Measurements from ENCODE around the gene CHEK2.

Gene CHEK2

DNA sequence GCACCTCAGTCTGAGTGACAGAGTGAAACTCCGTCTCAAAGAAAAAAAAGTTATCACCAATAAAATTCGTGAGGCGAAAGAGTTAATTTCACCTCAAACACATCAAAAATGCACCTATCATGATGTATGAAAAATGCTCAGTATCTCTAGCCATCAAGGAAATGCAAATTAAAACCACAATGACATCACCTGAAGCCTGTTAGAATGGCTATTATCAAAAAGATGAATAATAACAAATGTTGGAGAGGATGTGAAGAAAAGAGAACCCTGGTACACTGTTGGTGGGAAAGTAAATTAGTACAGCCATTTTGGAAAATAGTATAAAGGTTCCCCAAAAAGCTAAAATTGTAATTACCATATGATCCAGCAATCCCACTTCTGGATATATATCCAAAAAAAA is 23.6 kb downstream of the CHEK2 start:
- TF ChIP-seq NFRKB (IDR thresholded peaks at IDR 0.05) = no peak
- no peak for TF ChIP-seq L3MBTL2 (conservative IDR thresholded peaks at IDR 0.05)
- no peak for TF ChIP-seq HDGF (IDR thresholded peaks at IDR 0.05; ENCODE audit: borderline replicate concordance)
- TF ChIP-seq, protein P1, sequence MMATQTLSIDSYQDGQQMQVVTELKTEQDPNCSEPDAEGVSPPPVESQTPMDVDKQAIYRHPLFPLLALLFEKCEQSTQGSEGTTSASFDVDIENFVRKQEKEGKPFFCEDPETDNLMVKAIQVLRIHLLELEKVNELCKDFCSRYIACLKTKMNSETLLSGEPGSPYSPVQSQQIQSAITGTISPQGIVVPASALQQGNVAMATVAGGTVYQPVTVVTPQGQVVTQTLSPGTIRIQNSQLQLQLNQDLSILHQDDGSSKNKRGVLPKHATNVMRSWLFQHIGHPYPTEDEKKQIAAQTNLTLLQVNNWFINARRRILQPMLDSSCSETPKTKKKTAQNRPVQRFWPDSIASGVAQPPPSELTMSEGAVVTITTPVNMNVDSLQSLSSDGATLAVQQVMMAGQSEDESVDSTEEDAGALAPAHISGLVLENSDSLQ (IDR thresholded peaks at IDR 0.05) = no peak
- no peak for TF ChIP-seq ARNT (IDR thresholded peaks at IDR 0.05)
- no peak for TF ChIP-seq ZNF384 (IDR thresholded peaks at IDR 0.05)
- no peak for TF ChIP-seq FOXA1 (IDR thresholded peaks at IDR 0.05)
- TF ChIP-seq SP1 (IDR thresholded peaks at IDR 0.05) = no peak
- no peak for TF ChIP-seq CTBP1 (IDR thresholded peaks at IDR 0.05; ENCODE audit: borderline replicate concordance)
- TF ChIP-seq SUZ12 (IDR thresholded peaks at IDR 0.05) = no peak
- TF ChIP-seq ELF4 (IDR thresholded peaks at IDR 0.05) = no peak
- no peak for TF ChIP-seq FOXK2 (IDR thresholded peaks at IDR 0.05)
- no peak for TF ChIP-seq BHLHE40 (IDR thresholded peaks at IDR 0.05; ENCODE audit: borderline replicate concordance)
- TF ChIP-seq TARDBP (IDR thresholded peaks at IDR 0.05) = no peak
- no peak for TF ChIP-seq FOXM1 (IDR thresholded peaks at IDR 0.05; ENCODE audit: borderline replicate concordance)
- no peak for TF ChIP-seq LEF1 (IDR thresholded peaks at IDR 0.05; ENCODE audit: borderline replicate concordance)
- ChIA-PET CTCF (no interaction called here), POLR2A (no interaction called here)
- no peak for DNase-seq (ENCODE audit: extremely low spot score)

DNA sequence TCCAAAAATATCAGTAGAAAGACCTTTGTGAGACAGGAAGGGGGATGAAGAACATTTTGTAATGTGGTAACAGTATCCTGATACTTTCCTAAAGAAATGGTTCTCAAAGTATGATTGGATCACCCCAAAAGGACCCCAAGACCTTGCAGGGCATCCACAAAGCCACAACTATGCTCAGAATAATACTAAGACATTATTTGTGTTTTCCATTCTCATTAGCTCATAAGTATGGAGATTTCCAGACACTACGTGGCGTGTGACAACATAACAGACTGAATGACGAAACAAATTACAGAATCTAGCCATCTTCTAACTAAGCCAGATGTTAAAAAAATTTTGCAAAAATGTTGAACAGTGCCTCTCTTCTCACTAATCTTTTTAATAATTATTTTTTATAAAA is 24.9 kb downstream of the CHEK2 start:
- TF ChIP-seq, protein P1 (IDR thresholded peaks at IDR 0.05) = no peak
- TF ChIP-seq BHLHE40 (IDR thresholded peaks at IDR 0.05; ENCODE audit: borderline replicate concordance) = no peak
- TF ChIP-seq CTBP1 (IDR thresholded peaks at IDR 0.05; ENCODE audit: borderline replicate concordance) = no peak
- TF ChIP-seq FOXK2 (IDR thresholded peaks at IDR 0.05) = no peak
- TF ChIP-seq FOXA1 (IDR thresholded peaks at IDR 0.05) = no peak
- TF ChIP-seq SUZ12 (IDR thresholded peaks at IDR 0.05) = no peak
- no peak for TF ChIP-seq HDGF (IDR thresholded peaks at IDR 0.05; ENCODE audit: borderline replicate concordance)
- no peak for TF ChIP-seq NFRKB (IDR thresholded peaks at IDR 0.05)
- no peak for TF ChIP-seq ZNF384 (IDR thresholded peaks at IDR 0.05)
- TF ChIP-seq LEF1 (IDR thresholded peaks at IDR 0.05; ENCODE audit: borderline replicate concordance) = no peak
- ChIA-PET POLR2A (no interaction called here), CTCF (no interaction called here)
- no peak for DNase-seq (ENCODE audit: extremely low spot score)

DNA sequence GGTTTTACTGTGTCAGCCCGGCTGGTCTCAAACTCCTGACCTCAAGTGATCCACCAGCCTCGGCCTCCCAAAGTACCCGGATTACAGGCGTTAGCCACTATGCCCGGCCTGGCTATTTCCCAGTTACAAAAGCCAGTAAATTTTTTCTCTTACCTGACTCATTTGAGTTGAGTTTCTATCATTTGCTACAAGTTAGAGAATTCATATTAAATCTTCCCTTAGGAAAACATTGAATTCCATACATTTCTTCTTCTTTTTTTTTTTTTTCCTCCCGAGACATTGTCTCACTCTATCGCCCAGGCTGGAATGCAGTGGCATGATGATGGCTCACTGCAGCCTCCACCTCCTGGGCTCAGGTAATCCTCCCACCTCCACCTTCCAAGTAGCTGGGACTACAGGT is 26.0 kb downstream of the CHEK2 start:
- ChIA-PET CTCF (interaction anchor here (1.2 kb wide), 1 partner anchor 9 kb away, joined by 3 read pairs; no protein-coding TSS in a partner anchor), POLR2A (interaction anchor here (1.5 kb wide), 1 partner anchor 36 kb away, joined by 3 read pairs; the partner anchor contains the start of gene TTC28)
- TF ChIP-seq ARNT (IDR thresholded peaks at IDR 0.05) = no peak
- TF ChIP-seq ZNF384 (IDR thresholded peaks at IDR 0.05) = no peak
- DNase-seq (ENCODE audit: extremely low spot score) = no peak

DNA sequence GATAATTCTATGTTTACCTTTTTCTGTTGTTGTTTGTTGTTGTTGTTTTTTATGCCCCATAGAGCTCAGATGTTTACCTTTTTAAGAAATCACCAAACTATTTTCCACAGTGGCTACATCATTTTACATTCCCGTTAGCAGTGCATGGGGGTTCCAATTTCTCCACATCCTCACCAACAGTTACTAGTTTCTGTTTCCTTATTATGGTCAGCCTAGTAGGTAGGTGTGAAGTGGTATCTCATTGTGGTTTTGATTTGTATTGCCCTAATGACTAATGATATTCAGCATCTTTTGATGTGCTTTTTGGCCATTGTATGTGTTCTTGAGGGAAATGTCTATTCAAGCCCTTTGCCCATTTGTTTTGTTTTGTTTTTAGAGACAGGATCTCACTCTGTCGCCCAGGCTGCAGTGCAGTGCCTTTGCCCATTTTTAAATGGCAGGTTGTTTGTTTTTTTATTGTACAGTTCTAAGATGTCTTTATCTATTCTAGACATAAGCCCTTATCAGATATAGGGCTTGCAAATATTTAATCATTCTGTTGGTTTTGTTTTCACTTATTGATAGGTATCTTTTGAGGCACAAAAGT is 27.5 kb downstream of the CHEK2 start:
- ChIA-PET CTCF (no interaction called here), POLR2A (interaction anchor here (1.5 kb wide), 1 partner anchor 35 kb away, joined by 3 read pairs; the partner anchor contains the start of gene TTC28)
- DNase-seq (ENCODE audit: extremely low spot score) = no peak
- TF ChIP-seq TARDBP (IDR thresholded peaks at IDR 0.05) (no peak), SUZ12 (IDR thresholded peaks at IDR 0.05) (no peak), NFRKB (IDR thresholded peaks at IDR 0.05) (no peak)
- TF ChIP-seq, protein P1 (IDR thresholded peaks at IDR 0.05) = no peak

DNA sequence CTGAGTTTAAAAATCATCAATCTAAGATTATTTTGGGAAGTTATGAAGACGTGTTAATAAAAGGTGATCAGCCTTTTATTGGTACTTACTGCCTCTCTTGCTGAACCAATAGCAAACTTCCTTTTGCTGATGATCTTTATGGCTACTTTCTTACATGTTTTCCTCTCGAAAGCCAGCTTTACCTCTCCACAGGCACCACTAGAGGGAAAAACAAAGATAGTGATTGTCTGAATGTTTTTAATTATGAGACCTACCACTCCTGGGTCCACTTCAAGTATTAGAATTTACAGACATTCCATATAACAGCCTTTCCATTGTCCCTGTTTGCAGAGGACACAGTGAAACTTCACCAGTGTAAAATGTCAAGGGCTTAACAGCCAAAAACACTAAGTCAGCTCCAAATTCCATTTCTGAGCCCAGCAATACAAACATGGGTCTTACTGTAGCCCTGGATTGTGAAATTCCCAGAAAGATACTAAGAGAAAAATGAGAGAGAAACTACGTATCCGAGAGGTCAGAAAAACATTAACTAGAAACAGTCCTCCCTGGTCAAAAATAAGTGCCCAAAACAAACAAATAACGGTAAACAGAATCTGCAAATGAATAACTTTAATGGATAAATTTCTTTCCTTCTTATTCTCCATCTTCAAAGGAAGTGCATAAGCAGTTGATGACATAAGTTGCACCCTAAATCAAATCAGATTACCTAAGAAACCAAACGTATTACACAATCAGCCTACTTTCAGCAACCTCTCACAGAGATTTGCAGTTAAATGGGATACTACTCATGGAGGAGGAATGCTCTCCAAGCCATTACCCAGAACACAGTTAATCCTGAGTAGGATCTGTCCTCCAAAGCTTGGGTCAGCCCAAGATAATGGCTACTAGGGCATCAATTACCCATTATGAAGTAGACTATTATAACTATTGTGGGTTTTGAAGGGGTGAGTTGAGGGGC is 29.5 kb downstream of the CHEK2 start:
- DNase-seq (ENCODE audit: extremely low spot score) = no peak
- TF ChIP-seq TARDBP (IDR thresholded peaks at IDR 0.05) = no peak
- TF ChIP-seq BHLHE40 (IDR thresholded peaks at IDR 0.05; ENCODE audit: borderline replicate concordance) = no peak
- TF ChIP-seq FOXA1 (IDR thresholded peaks at IDR 0.05) = no peak
- TF ChIP-seq ZNF384 (IDR thresholded peaks at IDR 0.05) = no peak
- TF ChIP-seq FOXK2 (IDR thresholded peaks at IDR 0.05) = no peak
- no peak for TF ChIP-seq SP1 (IDR thresholded peaks at IDR 0.05)
- TF ChIP-seq ELF4 (IDR thresholded peaks at IDR 0.05) = no peak
- TF ChIP-seq FOXM1 (IDR thresholded peaks at IDR 0.05; ENCODE audit: borderline replicate concordance) = no peak
- TF ChIP-seq ARNT (IDR thresholded peaks at IDR 0.05) = no peak
- no peak for TF ChIP-seq CTBP1 (IDR thresholded peaks at IDR 0.05; ENCODE audit: borderline replicate concordance)
- TF ChIP-seq, protein P1 (IDR thresholded peaks at IDR 0.05) = no peak
- TF ChIP-seq NFRKB (IDR thresholded peaks at IDR 0.05) = no peak
- no peak for TF ChIP-seq L3MBTL2 (conservative IDR thresholded peaks at IDR 0.05)
- no peak for TF ChIP-seq SUZ12 (IDR thresholded peaks at IDR 0.05)
- no peak for TF ChIP-seq LEF1 (IDR thresholded peaks at IDR 0.05; ENCODE audit: borderline replicate concordance)
- no peak for TF ChIP-seq HDGF (IDR thresholded peaks at IDR 0.05; ENCODE audit: borderline replicate concordance)
- ChIA-PET POLR2A (no interaction called here), CTCF (no interaction called here)
